ENCODE data around the gene FAT1. TPM values are rescaled to one million over a fixed set of nuclear protein-coding genes. Genes with fewer than 3 reads are reported as not detected.

The FAT1 gene
- total RNA-seq, 1 donor from 2014 or later = 84.3 TPM

DNA sequence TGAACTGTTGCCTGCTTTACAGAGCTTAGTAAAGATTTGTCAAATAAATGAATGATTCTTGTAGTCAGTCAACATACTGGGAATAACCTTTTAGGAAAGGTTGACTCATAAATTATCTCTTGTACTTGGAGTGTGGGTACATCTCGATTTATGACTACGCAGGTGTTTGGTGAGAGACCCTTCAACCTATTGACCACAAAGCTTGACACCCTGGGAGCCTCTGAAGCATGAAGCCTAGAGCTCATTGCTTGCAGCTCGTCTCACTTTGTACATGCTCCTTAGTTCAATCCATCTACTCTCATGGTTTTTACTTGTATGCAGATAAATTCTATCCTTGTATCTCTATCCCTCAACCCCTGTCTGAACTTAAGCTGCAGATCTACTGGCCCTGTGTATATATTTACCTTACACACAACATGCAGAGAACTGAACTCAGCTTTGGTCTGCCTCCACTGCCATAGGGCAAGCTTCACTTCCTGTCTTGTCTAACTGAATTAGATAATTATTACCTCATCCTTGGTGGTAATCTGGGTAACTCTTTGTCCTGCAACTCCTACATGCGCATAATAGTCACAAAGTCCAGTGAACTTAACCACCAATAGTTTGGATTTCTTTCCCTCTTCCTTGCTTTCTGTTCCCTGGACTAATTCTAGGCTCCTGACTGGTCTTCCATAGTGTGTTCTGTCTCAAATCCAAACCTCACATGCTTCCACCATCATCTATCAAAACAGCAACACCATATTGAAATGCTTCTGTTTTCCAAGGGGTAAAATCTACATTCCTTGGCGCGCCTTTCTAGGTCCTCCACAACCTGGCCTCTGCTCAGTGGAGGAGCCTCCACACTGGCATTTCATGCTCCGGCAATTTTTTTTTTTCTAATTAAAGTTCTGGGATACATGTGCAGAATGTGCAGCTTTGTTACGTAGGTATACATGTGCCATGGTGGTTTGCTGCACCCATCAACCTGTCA lies 32.2 kb upstream of the FAT1 start:
- TF ChIP-seq, protein P1, sequence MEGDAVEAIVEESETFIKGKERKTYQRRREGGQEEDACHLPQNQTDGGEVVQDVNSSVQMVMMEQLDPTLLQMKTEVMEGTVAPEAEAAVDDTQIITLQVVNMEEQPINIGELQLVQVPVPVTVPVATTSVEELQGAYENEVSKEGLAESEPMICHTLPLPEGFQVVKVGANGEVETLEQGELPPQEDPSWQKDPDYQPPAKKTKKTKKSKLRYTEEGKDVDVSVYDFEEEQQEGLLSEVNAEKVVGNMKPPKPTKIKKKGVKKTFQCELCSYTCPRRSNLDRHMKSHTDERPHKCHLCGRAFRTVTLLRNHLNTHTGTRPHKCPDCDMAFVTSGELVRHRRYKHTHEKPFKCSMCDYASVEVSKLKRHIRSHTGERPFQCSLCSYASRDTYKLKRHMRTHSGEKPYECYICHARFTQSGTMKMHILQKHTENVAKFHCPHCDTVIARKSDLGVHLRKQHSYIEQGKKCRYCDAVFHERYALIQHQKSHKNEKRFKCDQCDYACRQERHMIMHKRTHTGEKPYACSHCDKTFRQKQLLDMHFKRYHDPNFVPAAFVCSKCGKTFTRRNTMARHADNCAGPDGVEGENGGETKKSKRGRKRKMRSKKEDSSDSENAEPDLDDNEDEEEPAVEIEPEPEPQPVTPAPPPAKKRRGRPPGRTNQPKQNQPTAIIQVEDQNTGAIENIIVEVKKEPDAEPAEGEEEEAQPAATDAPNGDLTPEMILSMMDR (IDR thresholded peaks at IDR 0.05) = no peak
- H3K9me3 ChIP-seq = no peaks in the 10 kb centered on the region
- no peaks in the 10 kb centered on the region for H3K36me3 ChIP-seq
- intact Hi-C loops (cut with DNase I) = no loop called here
- no peak overlapping the region for H3K27ac ChIP-seq
- H3K27me3 ChIP-seq = no peaks in the 10 kb centered on the region
- H3K4me1 ChIP-seq = no peaks in the 10 kb centered on the region
- ATAC-seq (no peak), DNase-seq (no peak)
- H3K4me3 ChIP-seq = no peak overlapping the region

DNA sequence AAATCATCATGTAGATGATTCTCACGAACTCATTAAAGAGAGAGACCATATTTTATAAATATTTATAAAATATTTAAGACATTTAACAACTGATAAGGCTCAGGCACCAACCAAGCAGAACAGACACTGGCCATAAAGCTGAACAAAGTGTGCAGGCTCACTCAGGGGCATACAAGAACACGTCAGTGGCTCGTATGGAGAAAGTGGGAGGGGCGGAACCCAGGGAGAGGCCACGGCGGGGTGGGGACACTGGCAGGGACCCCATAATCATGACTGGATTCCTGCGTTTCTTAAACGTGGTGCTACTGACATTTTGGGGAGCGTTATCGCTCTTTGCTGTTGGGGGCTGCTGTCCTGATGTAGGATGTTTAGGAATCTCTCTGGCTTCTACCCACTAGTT lies 31.3 kb upstream of the FAT1 start:
- intact Hi-C loops (cut with DNase I) = no loop called here
- ATAC-seq (no peak), DNase-seq (no peak)
- Histone ChIP-seq H3K4me3 (no peak overlapping the region), H3K9me3 (no peaks in the 10 kb centered on the region), H3K27ac (no peak overlapping the region), H3K4me1 (no peaks in the 10 kb centered on the region), H3K36me3 (no peaks in the 10 kb centered on the region), H3K27me3 (no peaks in the 10 kb centered on the region)
- TF ChIP-seq, protein P1 (IDR thresholded peaks at IDR 0.05) = no peak

DNA sequence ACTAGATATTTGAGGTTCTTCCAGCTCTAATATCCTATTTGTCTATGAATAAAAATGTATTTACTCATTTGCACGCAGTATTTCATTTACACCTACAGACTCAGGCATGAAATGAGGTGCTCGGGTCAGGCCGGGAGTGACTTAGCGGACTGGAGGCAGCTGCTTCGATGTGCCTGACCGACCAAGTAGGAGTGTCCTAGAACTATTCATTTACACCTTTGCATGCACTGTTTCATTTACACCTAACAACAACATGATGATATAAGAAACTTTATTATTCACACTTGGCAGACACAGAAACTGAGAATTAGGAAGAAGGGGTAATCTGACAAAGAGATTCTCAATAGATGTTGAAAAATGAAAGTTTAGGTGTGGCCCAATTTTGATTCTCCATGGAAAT lies 28.7 kb upstream of the FAT1 start:
- no peaks in the 10 kb centered on the region for H3K27me3 ChIP-seq
- no peak overlapping the region for H3K27ac ChIP-seq
- no peaks in the 10 kb centered on the region for H3K36me3 ChIP-seq
- no peak overlapping the region for H3K4me3 ChIP-seq
- H3K4me1 ChIP-seq = no peaks in the 10 kb centered on the region
- intact Hi-C loops (cut with DNase I) = no loop called here
- DNase-seq (no peak), ATAC-seq (no peak)
- no peaks in the 10 kb centered on the region for H3K9me3 ChIP-seq
- TF ChIP-seq, protein P1 (IDR thresholded peaks at IDR 0.05) = no peak

DNA sequence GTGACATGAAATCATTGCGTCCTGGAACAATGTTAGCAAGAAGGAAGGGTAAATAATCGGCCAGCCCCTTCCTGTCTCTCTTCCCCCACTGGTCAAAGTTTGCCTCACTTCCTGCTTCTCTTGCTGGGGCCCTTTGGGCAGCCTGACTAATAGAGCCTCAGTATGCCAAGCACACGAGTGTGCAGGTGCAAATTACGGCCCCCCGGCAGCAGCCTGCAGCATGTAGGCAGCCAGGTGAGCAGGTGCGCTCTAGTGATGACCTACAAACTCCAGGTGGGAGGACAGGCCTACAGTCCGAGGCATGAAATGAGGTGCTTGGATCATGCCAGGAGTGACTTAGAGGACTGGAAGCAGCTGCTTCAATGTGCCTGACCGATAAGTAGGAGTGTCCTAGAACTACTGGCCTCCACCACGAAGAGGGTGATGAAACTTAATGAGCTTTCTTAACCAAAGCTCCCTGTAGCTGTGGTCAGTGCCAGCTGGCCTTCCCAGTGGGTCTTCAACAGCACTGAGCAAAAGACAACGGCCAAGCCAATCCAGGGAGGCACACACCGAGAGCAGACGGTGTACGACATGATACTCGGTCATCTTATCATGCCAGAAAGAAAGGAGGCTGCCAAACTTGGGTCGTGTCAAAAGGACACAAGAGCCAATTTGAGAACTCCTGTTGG lies 26.1 kb upstream of the FAT1 start:
- Histone ChIP-seq H3K27me3 (no peaks in the 10 kb centered on the region), H3K4me3 (no peak overlapping the region), H3K9me3 (no peaks in the 10 kb centered on the region), H3K36me3 (no peaks in the 10 kb centered on the region), H3K27ac (no peak overlapping the region), H3K4me1 (no peaks in the 10 kb centered on the region)
- intact Hi-C loops (cut with DNase I) = no loop called here
- DNase-seq (no peak), ATAC-seq (no peak)
- TF ChIP-seq, protein P1 (IDR thresholded peaks at IDR 0.05) = no peak

DNA sequence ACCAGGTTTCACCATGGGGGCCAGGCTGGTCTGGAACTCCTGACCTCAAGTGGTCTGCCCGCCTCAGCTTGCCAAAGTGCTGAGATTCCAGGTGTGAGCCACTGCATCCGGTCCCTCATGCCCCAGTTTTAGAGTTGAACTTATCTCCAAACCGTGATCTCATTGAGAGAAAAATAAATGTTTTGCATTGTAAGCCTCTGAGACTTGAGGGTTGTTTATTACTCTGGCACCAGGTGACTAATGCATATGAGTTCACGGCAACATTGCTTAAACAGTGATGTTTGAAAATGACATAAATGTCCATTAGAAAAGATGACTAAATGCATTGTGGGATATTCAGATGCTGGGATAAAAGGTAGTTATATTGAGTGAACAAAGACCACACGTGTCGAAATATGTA lies 22.9 kb upstream of the FAT1 start:
- no peaks in the 10 kb centered on the region for H3K4me1 ChIP-seq
- ATAC-seq = no peak
- TF ChIP-seq, protein P1 (IDR thresholded peaks at IDR 0.05) = no peak
- intact Hi-C loops (cut with DNase I) = no loop called here
- no peaks in the 10 kb centered on the region for H3K9me3 ChIP-seq
- H3K36me3 ChIP-seq = no peaks in the 10 kb centered on the region
- H3K27ac ChIP-seq = no peak overlapping the region
- no peak overlapping the region for H3K4me3 ChIP-seq
- H3K27me3 ChIP-seq = no peaks in the 10 kb centered on the region
- no peak for DNase-seq

Measured in upper lobe of right lung (tissue), 1 donor.